ENCODE measurements around the gene GRIP2.

GRIP2 gene

GRCh38 chr3:14581334-14582044 is 41.3 kb upstream of the GRIP2 start:
- DNase-seq (ENCODE audit: extremely low read depth, low read depth) = no peak
- TF ChIP-seq, protein P1, sequence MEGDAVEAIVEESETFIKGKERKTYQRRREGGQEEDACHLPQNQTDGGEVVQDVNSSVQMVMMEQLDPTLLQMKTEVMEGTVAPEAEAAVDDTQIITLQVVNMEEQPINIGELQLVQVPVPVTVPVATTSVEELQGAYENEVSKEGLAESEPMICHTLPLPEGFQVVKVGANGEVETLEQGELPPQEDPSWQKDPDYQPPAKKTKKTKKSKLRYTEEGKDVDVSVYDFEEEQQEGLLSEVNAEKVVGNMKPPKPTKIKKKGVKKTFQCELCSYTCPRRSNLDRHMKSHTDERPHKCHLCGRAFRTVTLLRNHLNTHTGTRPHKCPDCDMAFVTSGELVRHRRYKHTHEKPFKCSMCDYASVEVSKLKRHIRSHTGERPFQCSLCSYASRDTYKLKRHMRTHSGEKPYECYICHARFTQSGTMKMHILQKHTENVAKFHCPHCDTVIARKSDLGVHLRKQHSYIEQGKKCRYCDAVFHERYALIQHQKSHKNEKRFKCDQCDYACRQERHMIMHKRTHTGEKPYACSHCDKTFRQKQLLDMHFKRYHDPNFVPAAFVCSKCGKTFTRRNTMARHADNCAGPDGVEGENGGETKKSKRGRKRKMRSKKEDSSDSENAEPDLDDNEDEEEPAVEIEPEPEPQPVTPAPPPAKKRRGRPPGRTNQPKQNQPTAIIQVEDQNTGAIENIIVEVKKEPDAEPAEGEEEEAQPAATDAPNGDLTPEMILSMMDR (IDR thresholded peaks at IDR 0.05; ENCODE audit: low read depth, low read length) = no peak

- TF ChIP-seq, protein P1 (IDR thresholded peaks at IDR 0.05; ENCODE audit: low read depth, low read length) = no peak
These were observed 37.8 kb upstream of the GRIP2 start for GRCh38 chr3:14577897-14578296.

DNA sequence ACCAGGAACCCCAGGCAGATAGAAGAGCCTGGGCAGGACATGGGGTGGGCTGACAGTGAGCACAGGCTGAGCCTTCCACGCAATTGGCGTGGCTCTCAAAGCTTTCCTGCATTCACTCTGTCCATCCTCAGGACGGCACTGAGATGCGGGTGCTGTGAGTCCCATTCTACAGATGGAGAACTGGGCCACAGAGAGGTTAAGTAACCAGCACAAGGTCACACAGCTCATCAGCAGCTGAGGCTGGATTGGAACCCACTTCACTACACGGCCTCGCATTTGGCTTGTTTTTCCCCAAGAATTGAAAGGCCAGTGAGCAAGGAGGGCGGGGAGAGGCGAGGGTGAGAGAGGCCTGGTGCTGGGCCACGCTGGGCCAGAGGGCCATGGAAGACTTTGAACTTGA is 36.0 kb upstream of the GRIP2 start:
- TF ChIP-seq, protein P1 (IDR thresholded peaks at IDR 0.05; ENCODE audit: low read depth, low read length) = no peak
- DNase-seq (ENCODE audit: extremely low read depth, low read depth) = no peak

More at GRCh38 chr3:14577897-14578296, 37.8 kb upstream of the GRIP2 start:
- no peak for DNase-seq (ENCODE audit: extremely low read depth, low read depth)

DNA sequence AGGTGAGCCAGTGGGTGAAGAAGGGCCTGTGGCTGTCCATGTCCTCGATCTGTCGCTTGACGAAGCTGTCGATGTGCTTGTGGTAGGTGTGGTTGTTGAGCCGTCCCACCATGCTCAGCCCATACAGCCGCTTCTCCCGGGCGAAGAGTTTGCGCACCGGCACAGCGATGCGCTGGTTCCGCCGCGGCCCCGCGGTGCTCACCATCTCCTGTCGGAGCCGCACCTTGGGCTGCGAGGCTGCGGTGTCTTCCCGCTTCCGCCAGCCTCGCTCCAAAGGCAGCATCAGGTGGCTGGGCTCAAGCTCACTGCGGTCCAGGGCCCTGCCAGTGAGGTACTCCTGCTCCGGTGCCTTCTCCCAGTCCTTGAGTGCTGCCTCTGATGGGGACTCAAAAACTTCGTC is 34.0 kb upstream of the GRIP2 start:
- TF ChIP-seq, protein P1 (IDR thresholded peaks at IDR 0.05; ENCODE audit: low read depth, low read length) = no peak
- no peak for DNase-seq (ENCODE audit: extremely low read depth, low read depth)

GRCh38 chr3:14573706-14574105 is 33.6 kb upstream of the GRIP2 start:
- TF ChIP-seq, protein P1 (IDR thresholded peaks at IDR 0.05; ENCODE audit: low read depth, low read length) = no peak
- DNase-seq (ENCODE audit: extremely low read depth, low read depth) = no peak

GRCh38 chr3:14570864-14571263 is 30.7 kb upstream of the GRIP2 start:
- no peak for DNase-seq (ENCODE audit: extremely low read depth, low read depth)
- TF ChIP-seq, protein P1 (IDR thresholded peaks at IDR 0.05; ENCODE audit: low read depth, low read length) = no peak

DNA sequence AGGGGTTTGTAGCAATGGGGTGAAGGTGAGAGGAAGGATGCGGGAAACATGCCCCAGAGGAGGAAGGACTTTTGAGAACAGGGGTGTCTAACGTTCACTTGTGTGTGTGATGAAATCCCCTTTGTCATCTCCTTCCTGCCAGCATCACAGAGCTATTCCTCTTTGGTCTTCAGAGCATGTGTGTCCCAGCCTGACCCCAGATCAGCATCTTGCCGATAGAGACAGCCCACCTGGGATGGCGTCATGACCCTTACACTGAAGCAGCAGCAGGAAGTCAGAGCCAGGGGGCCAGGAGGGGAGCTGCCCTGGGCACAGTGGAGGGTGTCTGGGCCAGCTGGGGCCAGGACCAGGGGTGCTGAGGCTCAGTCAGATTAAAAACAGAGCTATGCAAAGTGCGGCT is 29.9 kb upstream of the GRIP2 start:
- TF ChIP-seq, protein P1 (IDR thresholded peaks at IDR 0.05; ENCODE audit: low read depth, low read length) = no peak

More for the DNA sequence above, 29.9 kb upstream of the GRIP2 start:
- DNase-seq (ENCODE audit: extremely low read depth, low read depth) = no peak
